Putamen (tissue), 1 donor: ENCODE measurements around the gene USP35.
A peak's percentile ranks its signal among the peaks of the same experiment; 100 is the strongest.
"Not testable (repeated sequence)": the region's sequence is repeated elsewhere in the genome, so short reads cannot be mapped to it uniquely, and the experiment has no call there.

Experiments used
- DNase-seq: peaks from one replicate; pipeline ENCODE4 v3.0.0-alpha.2; 2016; ENCODE audit warnings: low spot score

Gene USP35

DNA sequence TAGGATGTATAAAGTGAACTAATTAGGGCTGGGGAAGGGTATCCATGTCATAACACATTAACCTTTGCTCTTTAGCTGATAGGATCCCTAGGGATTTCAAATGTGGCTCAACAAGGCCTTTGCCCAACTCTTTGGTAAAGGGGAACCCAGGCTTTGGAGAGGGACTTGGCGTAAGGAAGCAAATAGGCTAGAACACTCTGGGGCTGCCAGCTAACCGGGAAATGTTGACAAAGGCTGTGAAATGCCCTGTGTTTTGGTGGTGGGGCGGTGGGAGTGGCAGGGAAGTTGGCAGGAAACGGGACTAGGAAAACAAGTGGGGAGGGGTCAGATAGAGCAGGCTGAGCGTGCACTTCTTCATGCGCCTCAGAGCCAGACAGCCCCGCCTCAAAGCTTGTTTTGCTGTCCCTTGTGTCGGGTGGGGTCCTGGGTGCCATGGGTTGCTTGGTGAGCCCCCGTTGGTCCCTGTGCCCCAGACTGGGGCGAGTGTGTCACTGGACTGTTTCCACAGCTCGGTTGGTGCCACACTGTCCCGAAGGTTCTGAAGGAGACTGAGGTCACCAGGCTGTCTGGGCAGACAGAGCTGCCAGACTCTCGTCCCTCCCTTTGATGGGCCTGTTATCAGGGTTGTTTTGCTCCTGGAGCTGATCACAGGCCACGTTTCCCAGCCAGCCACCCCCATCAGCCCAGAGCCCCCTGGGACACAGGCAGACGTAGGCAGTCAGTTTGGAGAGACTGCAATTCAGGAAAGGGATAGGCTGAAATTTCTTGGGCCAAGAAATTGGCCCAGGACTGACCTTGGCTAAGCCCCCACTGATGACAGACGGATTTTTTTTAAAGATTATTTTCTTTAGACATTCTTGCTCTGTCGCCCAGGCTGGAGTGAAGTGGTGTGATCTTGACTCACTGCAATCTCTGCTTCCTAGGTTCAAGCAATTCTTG is 19.9 kb upstream of the USP35 start:
- no peak for DNase-seq

DNA sequence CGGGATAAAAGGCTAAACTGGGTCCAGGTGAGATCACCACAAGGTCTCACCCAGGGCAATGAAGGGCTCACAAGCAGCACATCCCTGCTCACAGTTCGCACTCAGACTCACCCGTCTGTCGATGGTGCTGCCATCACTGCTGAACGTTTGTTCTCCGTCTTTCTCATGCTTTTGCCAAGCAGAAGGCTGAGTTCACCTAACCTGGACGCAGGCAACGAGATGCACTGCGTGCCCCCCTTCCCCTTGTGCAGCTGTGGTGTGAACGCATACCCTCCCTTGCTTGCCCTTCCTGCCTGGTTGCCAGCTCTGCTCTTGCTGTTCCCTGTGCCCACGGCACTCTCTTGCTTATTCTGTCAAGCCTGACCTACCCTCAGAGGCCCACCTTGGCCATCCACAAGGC is 18.3 kb upstream of the USP35 start:
- DNase-seq: no peak

DNA sequence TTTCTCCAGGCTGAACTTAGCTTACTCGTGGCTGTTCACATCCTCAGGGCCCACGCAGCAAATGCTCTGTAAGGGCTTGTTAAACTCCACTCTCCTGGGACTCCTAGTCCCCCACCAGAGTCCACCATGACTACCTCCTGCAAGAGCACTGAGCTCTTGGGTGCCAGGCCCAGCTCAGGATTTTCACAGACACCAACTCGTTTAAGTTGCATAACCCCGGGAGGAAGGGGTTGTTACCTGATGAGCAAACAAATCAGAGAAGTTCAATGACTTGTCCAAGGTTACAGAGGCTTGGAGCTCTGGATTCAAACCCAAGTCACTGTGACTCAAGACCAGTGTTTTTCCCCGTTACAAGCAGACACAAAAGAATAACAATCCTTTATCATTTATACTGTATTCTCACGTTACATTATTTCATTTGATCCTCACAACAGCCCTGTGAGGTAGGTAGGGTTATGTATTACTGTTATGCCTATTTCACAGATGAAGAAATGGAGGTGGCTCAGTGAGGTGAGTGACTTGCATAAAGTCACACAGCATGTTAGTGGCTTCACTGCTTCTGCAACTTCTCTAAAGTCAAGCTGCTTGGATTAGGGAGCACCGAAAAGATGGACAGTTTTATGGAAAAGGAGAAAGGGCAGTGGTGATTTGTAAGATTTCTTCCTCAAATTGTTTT is 17.7 kb upstream of the USP35 start:
- no peak for DNase-seq

DNA sequence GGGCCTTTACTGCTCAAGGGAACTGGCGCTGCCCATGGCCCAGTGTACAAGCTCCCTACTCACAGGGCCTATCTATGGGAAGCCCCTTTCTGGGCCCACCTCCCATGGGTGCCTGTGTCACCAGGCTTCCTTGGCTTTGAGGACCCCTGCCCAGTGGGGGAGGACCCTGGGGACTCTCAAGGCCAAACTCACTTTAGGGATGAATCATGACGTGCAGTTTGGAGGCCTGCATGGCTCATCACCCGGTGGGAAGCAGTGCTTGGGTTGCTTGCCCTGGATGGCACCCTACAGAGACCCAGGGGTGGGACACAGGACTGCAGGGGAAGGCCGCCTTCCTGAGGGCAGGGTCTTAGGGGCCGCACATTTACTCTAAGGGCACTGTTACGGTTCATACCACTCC is 16.8 kb upstream of the USP35 start:
- no peak for DNase-seq

DNA sequence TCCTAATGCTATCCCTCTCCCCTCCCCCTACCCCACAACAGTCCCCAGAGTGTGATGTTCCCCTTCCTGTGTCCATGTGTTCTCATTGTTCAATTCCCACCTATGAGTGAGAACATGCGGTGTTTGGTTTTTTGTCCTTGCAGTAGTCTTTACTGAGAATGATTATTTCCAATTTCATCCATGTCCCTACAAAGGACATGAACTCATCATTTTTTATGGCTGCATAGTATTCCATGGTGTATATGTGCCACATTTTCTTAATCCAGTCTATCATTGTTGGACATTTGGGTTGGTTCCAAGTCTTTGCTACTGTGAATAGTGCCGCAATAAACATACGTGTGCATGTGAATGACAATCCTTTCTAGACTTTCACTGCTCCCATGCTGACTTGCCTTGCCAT is 12.9 kb upstream of the USP35 start:
- not testable (repeated sequence) for DNase-seq

DNA sequence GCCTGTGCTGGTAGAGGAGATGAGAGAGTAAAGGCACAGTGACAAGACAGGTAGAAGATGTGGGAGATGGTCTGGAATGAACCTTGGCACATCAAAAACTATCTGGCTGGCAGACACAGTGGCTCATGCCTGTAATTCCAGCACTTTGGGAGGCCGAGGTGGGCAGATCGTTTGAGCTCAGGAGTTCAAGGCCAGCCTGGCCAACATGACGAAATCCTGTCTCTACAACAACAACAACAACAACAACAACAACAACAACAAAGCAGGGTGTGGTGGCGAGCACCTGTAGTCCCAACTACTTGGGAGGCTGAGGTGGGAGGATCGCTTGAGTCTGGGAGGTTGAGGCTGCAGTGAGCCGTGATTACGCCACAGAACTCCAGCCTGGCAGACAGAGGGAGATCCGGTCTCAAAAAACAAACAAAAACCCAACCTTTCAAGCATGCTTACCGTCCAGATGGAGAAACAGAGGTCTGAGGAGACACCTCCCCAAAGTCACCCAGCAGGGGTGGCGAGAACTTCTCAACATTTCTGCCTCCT is 12.0 kb upstream of the USP35 start:
- DNase-seq: no peak

DNA sequence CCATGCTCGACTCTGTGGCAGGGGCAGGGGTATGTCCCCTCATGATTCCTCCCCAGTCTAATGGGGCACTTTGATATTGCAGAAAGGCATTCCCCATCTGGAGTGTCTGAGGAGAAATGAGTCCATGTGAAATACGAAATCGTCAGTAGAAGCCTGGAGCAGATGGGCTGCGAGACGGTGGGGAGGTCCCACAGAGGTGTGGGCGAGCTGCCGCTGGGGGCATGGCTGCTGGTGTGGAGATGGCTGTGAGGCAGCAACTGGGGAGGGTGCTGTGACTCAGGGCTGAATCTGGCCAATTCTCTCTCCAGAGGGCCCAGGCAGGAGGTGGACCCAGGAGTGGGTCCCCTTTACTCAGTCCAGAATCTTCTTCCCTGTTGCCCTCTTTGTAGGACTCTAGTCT is 11.5 kb upstream of the USP35 start:
- DNase-seq: no peak

DNA sequence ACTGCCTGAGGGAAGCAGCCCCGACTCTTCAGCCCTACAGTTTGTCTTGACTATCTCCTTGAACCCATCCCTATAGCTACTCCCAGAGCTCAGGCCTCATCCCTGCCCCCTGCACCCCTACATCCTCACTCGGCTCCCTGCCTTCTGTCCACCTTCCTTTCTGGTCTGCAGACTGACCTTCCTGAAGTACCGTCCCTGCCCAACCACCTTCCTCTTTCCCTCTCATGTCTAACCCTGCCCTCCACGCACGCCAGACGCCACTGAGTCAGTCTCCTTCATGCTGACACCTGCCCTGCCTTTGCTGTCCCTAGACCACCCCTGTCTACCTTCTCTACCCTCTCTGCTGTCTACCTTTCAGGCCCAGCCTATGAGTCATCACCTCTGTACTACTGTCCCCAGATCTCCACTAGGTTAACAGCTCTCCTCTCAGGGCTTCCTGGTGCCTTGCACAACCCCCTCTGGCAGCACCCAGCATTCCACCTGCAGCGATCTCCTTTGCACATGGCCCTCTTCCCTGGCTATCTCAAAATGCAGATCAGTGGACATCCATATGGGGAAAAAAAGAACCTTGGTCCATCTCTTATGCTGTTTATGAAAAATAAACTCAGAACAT is 9.2 kb upstream of the USP35 start:
- DNase-seq: no peak

DNA sequence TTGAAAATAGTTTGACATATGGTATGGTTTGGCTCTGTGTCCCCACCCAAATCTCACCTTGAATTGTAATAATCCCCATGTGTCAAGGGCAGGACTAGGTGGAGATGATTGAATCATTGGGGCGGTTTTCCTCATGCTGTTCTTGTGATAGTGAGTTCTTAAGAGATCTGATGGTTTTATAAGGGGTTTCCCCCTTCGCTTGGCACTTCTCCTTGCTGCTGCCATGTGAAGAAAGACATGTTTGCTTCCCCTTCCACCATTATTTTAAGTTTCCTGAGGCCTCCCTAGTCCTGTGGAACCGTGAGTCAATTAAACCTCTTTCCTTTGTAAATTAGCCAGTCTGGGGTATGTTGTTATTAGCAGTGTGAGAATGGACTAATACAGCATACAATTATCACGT is 8.0 kb upstream of the USP35 start:
- DNase-seq: no peak

DNA sequence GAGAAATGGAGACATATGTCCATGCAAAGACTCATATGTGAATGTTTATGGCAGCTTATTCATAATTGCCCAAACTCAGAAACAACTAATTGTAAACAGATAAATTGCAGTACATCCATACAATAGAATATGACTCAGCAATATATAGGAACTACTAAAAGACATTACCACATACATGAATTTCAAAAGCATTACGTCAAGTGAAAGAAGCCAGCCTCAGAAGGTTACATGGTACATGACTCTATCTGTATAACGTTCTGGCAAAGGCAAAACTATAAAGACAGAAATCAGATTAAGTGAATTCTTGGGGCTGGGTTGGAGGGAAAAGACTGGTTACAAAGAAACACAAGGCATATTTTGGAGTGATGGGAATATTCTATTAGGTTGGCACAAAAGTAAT is 7.5 kb upstream of the USP35 start:
- DNase-seq: no peak

DNA sequence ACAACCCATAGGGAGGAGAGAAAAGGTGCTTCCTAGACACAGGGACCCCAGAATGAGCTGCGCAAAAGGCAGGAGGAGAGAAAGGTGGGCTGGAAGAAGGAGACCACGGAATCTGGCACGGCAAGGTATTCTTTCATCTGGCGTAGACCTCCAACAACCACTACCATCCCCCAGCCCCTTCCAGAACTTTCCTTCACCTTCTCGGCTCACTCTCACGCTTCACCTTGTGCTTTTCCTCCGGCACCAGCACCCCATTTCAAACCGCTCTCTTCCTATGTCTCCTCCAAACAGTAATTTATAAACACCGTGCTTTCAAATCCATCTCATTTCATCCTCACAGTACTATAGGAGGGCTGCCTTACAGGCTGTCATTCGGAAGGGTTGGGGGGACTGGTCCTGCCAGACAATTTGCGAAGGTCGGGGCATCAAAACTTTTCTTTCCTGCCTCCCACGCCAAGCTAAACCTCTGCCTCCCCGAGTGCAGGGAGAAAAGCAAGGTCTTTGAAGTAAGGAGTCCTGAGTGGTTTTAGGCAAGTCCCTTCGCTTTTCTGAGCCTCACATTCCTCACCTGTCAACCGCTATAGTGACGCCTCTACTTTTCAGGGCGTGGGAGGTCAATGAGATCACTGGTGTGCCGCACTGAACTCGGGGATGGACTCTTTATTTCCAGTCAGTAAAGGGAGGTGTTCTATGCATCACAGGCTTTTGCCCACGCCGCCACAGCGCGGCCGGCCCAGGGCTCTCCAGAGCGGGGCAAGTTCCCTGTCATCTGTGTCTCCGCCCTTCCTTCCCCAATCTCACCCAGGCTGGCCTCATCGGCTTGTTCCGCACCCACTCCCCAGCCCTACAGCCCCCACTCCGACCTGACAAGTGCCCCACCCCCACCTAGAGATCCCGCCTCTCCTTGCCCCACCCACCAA is 1.1 kb upstream of the USP35 start:
- peak; percentile 48 for DNase-seq

DNA sequence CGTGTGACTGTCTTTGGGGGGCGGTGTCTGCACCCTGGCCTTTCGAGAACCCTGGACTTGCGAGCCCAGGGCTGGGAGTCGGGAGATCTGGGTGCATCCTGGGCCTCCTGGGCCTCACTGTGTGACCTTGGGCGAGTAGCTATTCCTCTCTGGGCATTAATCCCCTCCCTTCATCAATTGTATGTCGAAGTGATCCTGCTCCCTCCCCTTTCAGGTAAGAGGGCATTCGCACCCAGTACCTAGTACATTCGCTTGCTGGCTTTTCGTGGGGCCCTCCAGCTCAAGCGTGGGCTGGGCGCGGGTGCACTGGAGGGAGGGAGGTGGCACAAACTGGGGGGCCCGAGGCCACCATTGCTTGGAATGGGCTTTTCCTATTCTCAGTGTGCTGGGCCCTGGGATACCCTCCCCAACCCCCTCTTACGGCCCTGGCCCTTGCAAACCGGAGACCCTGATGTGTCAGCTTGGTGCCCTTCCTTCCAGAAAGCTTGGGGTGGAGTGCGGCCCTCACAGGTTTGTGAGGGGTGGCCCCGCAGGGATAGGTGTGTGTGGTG is 530 bp downstream of the USP35 start:
- DNase-seq: no peak

DNA sequence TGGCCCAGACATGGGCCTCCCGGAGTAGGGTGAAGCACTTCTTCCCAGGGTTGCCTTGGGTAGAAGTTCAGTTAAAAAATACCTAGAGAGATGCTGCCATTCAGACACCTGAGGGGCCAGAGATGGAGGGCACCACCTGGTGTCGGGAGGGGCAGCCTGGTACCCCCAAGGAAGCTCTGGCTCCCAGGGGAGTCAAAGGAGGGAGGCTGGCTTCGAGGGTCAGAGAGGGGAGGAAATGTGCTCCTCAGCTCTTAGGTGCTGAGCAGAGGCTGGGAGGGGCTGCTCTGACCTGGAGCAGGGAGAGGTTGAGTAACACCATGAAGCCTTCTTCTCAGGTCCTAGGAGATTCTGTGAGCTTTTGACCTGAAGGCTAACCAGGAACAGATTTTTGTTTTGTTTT is 1.1 kb downstream of the USP35 start:
- no peak for DNase-seq

DNA sequence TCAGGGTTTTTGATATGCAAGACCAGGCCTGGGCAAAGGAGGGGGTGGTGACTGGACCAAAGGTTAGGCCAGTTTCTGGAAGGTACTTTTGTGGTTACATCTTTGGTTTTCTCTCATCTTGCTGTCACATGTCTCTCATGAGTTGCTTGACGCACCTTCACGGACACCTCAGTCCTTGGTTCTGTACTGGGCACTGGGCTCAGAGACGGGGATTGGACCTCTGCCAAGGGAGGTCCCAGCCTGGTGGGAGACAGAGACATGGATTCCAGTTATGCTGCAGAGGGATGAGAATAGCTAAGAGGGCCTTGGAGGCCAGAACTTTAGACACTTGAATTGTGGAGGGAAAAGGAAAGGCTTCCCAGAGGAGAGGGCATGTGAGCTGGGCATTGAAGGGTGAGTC is 1.7 kb downstream of the USP35 start:
- DNase-seq: no peak

DNA sequence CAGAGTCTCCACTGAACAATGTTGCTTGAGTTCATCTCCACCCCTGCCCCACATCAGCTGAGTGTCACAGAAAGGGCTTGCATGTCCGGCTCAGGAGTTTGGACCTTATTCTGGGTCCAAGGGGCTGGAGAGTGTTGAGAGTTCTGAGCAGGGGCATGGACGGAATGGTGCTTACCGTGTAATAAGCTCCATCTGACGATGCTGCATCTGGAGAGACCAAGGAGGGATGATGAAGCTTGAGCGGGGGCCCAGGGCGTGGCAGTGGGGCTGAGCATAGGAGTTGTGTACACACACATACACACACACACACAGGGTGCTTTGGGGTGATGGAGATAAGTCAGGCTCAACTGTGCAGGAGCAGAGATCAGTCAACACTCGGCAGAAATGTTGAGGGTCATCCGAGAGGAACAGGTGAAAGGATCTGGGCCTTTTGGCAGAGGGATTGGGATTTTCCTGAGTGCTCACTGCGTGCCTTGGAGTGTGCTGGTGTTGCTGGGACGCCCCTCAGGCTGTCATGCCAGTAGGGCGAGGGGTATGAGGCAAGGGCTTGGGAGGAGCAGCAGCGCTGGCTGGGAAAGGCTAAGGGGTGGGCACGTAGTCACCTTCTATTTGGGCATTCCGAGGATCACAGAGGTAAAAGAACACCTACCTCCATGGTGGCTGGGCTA is 2.3 kb downstream of the USP35 start:
- DNase-seq: no peak

DNA sequence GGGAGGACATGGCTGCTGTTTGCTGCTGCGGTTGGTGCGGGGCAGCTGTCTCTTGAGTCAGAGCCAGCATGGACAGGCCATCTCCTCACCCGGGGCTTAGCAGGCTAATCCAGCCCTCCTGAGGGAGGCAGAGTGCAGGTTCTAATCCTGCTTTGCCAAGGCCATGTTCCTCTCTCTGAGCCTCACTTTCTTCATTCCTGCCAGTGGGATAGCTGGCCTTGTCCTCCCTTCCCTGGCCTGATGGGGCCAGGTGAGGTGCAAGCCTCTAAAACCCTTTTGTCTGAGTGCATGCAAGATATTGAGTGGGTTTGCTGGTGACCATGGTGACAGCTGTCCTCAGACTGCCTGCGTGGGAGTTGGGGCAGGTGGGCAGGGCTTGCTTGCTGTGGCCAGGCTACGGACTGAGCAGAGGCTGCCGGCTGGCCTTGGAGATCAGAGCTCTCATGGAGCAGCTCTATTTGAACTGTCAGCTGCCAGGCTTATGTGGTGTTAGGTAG is 3.6 kb downstream of the USP35 start:
- DNase-seq: no peak

DNA sequence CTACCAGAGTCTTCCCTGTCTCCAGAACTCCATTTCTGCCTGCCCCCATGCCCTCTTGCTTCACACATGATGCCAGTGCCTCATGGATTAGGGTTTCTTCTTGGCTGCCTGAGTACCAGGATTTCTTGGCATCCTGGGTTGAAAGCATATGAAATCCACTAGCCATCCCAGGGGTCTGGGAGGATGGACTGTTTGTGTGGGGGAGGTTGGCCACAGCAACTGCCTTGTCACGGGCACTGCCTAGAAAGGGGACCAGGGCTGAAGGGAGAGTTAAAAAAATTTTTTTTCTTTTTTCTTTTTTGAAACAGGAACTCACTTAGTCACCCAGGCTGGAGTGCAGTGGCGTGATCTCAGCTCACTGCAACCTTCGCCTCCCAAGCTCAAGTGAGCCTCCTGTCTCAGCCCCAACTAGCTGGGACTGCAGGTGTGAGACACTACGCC is 4.2 kb downstream of the USP35 start:
- DNase-seq: no peak

DNA sequence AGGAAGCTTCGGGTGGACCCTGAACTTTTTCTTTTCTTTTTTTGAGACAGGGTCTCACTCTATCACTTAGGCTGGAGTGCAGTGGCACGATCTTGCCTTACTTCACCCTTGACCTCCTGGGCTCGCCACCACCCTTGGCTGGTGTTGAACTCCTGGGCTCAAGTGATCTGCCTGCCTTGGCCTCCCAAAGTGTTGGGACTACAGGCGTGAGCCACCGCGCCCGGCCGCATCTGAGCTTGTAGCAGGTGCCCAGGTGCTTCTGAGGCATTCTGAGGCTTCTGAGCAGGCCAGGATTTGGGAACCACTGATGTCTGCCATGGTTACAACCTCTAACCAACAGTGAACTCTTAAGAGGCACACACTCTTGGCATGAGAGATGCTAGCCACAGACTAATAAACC is 5.1 kb downstream of the USP35 start:
- no peak for DNase-seq

DNA sequence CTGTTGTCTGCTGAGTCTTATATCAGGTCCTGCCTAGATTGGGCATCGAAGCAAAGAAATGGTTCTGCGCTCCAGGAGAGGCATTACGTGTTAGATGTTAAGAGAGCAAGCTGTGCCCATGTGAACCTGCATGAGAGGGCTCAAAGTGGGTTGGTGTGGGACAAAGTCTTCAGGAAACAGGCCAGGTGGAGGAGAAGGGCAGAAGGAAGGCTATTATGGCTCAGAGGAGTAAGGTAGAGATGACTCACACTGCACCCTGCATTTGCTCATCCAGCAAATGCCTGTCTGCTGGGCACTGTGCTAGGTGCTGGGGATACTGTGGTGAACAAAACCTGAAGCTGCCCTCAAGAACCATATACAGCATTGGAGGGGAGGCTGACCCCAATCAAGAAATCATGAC is 5.8 kb downstream of the USP35 start:
- no peak for DNase-seq

DNA sequence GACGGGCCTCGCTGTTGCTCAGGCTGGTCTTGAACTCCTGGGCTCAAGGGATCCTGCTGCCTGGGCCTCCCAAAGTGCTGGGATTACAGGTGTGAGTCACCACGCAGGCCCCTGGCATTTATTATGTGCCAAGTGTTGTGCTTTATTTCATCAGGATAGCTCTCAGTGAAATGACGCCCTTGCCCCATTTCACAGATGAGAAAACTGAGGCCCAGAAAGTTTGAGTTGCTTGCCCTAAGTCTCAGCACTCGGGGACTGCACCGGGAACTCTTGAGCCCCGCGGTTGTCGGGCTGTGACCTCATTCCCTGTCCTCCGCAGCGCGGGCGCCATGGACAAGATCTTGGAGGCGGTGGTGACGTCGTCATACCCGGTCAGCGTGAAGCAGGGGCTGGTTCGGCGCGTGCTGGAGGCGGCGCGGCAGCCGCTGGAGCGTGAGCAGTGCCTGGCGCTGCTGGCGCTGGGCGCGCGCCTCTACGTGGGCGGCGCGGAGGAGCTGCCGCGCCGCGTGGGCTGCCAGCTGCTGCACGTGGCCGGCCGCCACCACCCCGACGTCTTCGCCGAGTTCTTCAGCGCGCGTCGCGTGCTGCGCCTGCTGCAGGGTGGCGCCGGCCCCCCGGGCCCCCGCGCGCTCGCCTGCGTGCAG is 7.3 kb downstream of the USP35 start:
- no peak for DNase-seq
